ENCODE measurements around the gene SMAP1. TPM values are rescaled to one million over a fixed set of nuclear protein-coding genes. Genes with fewer than 3 reads are reported as not detected.

SMAP1 gene
- total RNA-seq, 2 experiments from 2014 or later = 22.1 to 23.6 TPM

DNA sequence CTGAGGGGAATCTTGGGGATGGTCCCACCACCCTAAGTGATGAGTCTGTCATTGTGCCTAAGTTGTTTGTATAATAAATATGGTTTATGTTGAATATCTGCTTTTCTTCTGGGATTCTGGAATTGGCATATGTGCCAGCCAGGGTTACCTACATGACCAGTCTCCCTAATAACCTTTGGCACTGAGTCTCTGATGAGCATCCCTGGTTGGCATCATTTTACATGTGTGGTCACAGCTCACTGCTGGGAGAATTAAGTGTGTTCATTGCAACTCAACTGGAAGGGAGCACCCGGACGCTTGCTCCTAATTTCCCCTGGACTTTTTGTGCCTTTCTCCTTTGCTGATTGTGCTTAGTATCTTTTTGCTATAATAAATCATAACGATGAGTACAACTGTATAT lies 8.1 kb downstream of the SMAP1 start:
- POLR2A ChIA-PET = no interaction called here
- CTCF ChIA-PET = no interaction called here

DNA sequence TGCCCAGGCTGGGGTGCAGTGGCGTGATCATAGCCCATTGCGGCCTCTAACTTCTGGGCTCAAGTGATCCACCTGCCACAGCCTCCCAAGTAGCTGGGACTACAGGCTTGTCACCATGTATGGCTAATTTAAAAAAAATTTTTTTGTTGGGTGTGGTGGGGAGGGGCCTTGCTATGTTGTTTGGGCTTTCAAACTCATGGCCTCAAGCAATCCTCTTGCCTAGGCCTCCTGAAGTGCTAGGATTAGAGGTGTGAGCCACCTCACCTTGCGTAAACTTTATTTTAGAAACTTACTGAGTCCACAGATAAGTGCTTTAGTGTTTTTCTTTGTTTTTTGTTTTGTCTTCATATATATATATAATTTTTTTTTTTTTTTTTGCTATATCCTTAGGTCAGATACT lies 9.1 kb downstream of the SMAP1 start:
- POLR2A ChIA-PET = no interaction called here
- CTCF ChIA-PET = interaction anchor here (0.7 kb wide), 2 partner anchors 113 to 423 kb away, joined by 4 read pairs; no protein-coding TSS in a partner anchor

DNA sequence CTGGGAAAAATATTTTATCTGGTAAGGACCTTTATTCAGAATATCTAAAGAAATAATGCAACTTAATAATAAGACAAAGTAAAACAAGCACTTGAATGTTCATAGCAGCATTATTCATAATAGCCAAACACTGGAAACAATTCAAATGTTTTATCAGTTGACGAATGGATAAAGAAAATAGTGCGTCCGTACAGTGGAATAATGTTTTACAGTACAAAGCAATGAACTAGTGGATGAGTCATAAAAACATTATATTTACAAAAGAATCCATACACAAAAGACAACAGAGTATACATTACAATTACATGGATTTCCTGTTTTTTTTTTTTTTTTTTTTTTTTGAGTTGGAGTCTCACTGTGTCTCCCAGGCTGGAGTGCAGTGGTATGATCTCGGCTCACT lies 12.7 kb downstream of the SMAP1 start:
- CTCF ChIA-PET = no interaction called here
- POLR2A ChIA-PET = interaction anchor here (0.6 kb wide), 1 partner anchor 38 kb away, joined by 3 read pairs; no protein-coding TSS in a partner anchor

- POLR2A ChIA-PET = no interaction called here
Measured at GRCh38 chr6:70684794-70685493, 17.3 kb downstream of the SMAP1 start.

DNA sequence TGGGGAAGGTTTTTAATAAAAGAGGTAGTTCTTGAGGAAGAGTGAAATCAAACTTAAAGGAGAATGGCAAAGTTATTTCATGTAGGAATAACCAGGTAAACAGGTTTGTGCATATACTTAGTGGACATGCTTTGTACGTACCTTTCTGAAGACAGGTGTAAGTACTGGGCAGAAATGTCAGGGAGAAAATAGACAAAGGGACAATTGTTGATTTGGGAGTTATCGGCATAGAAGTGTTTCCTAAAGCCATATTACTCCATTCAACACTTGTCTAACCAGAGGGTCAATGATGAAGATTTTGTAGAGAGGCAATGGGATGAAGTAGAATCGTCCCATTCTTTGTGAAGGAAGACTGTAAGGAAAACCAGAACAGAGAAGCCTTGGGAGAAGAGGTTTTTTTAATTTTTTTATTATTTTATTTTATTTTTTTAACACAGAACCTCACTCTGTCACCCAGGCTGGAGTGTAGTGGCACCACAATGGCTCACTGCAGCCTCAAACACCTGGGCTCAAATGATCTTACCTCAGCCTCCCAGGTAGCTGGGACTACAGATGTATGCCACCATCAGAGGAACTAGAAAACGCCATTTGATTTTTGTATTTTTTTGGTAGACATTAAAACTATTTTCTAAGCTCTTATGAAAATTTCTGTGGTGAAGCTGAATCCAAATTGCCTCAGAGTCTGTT lies 18.0 kb downstream of the SMAP1 start:
- ChIA-PET POLR2A (no interaction called here), CTCF (interaction anchor here (1.5 kb wide), 1 partner anchor 165 kb away, joined by 5 read pairs; no protein-coding TSS in a partner anchor)

More at GRCh38 chr6:70684794-70685493, 17.3 kb downstream of the SMAP1 start:
- CTCF ChIA-PET = interaction anchor here (0.6 kb wide), 1 partner anchor 20 kb away, joined by 5 read pairs; no protein-coding TSS in a partner anchor

DNA sequence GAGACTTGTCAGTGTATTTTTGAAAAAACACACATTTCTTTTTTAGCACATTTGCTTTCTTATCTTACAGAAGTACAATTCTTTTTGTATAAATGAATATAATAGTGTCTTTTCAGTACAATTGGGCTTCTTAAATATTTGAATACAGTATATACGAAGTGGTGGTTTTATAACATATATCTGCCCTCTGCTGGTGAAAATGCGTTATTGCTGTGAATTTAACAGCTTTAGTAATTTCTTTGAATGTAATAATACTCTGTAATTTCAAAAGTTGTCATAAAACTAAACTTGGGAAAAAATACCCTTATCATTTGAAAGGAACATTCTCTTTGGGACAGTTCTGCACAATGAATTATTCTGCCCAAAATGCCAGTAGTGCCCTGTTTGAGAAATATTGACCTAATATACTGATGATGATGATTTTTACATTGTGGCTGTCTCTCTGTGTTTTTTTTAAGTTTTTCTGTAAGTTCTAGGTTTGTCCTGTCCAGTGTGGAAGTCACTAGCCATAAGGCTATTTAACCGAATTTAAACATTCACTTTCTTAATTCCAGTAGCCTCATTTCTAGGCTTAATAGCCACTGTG lies 19.0 kb downstream of the SMAP1 start:
- POLR2A ChIA-PET = no interaction called here
- CTCF ChIA-PET = interaction anchor here (0.6 to 1.5 kb wide), 8 partner anchors 13 to 269 kb away, joined by 3 to 5 read pairs (median 3); partner anchors contain the start of gene SMAP1

DNA sequence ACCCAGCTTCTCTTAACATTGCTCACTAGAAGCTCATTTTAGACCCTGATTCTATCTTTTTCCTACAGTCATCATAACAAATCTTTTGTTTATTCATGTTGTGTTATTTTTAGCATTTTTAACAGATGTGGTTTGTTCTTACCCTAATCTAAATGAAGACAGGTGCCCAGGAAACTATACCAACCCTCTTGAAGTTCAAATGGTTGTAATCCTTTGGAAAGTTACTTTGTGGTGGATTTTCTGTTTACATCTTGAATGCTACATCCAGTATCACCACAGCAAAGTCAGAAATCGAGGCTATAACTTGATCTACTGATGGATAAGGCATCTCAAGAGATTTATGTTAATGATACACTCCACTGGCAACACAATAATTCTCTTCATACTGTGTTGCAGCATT lies 26.2 kb downstream of the SMAP1 start:
- POLR2A ChIA-PET = no interaction called here
- CTCF ChIA-PET = no interaction called here

DNA sequence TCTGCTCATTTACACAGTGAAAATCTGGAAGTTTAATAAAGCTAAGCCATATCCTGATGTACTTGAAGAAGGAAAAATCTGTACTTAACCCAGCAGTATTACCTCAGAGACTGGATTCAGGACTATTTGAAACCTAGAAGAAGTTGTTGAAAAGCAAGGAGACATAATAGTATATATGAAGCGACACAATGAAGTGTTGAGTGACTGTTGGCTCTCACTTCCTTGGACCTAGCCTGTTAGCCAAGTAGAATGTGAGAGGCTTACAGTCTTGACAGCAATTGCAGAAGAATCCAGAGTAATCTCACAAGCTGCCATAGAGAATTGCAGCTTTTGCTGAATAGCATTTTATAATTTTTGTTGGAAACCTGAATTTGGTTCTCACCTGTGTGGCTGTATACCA lies 26.7 kb downstream of the SMAP1 start:
- POLR2A ChIA-PET = no interaction called here
- CTCF ChIA-PET = no interaction called here

GRCh38 chr6:70700922-70701876 lies 33.5 kb downstream of the SMAP1 start:
- CTCF ChIA-PET = interaction anchor here (1.4 kb wide), 1 partner anchor 183 kb away, joined by 3 read pairs; no protein-coding TSS in a partner anchor
- POLR2A ChIA-PET = no interaction called here

DNA sequence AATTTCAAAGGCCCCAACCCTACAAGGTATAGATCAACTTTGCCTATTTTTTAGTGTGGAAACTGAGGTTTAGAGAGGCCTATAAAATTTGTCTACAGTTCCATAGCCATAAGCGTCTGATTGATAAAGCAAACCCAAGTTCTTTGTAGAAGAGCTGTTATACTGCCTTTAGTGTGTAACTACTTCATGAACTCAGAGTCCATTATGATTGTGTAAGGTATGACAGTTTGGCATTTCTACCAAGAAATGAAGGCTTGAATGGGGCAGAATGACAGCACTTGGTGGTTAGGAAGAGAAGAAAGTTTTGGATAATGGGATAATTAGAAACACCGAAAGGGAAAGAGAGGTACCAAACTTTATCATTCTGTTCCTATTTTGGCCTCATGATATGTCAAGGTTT lies 38.1 kb downstream of the SMAP1 start:
- ChIA-PET POLR2A (no interaction called here), CTCF (interaction anchor here (1.8 kb wide), 1 partner anchor 179 kb away, joined by 4 read pairs; no protein-coding TSS in a partner anchor)

DNA sequence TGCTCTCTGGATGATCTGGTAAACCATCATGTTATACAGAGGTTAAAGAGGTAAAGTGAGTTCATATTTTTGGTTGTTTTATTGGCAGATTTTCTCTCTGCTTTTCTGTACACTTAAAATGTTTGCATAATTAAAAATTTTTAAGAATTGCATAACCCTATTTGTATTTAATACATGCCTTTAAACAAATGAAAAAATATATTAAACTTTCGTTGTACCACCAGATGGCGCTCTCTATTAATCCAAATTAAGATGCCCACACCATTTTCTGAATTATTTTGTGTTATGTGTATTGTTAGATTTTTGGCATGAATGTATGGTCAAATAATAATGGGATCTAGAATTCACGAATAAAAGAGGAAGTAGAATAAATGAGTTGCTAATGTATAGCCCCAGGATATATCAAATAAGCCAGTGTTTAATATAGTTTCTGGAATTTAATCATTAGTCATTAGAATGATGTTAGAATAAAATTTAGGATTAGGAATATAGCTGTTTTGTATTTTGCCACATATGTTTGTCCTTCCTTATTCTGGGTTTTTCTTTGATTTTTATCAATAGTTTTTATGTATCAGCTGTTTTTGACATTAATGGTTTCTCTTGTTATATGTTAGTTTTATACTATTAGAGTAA lies 38.9 kb downstream of the SMAP1 start:
- ChIA-PET POLR2A (no interaction called here), CTCF (interaction anchor here (1.2 to 2.4 kb wide), 3 partner anchors 10 to 249 kb away, joined by 3 to 6 read pairs (median 6); no protein-coding TSS in a partner anchor)

GRCh38 chr6:70707893-70708292 lies 40.2 kb downstream of the SMAP1 start:
- CTCF ChIA-PET = interaction anchor here (2.1 to 2.4 kb wide), 2 partner anchors 176 to 248 kb away, joined by 6 read pairs; no protein-coding TSS in a partner anchor
- POLR2A ChIA-PET = interaction anchor here (0.6 kb wide), 1 partner anchor 1551 kb away, joined by 6 read pairs; no protein-coding TSS in a partner anchor

DNA sequence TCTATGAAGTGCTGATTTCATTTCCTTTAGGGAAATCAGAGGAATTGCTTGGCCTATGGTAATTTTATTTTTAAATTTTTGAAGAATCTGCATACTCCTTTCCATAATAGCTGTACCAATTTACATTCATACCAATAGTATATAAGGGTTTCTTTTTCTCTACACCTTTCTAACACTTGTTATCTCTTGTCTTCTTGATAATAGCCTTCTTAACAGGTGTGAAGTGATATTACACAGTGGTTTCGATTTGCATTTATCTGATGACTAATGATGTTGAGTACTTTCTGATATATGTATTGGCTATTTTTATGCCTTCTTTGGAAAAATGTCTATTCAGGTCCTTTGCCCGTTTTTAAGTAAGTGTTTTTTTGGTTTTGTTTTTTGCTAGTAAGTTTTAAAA lies 40.8 kb downstream of the SMAP1 start:
- CTCF ChIA-PET = interaction anchor here (0.7 to 2.4 kb wide), 3 partner anchors 31 to 248 kb away, joined by 3 to 6 read pairs (median 6); no protein-coding TSS in a partner anchor
- POLR2A ChIA-PET = no interaction called here

GRCh38 chr6:70709826-70710225 lies 42.1 kb downstream of the SMAP1 start:
- ChIA-PET POLR2A (no interaction called here), CTCF (interaction anchor here (1.1 to 2.1 kb wide), 2 partner anchors 17 to 175 kb away, joined by 3 to 11 read pairs; no protein-coding TSS in a partner anchor)

DNA sequence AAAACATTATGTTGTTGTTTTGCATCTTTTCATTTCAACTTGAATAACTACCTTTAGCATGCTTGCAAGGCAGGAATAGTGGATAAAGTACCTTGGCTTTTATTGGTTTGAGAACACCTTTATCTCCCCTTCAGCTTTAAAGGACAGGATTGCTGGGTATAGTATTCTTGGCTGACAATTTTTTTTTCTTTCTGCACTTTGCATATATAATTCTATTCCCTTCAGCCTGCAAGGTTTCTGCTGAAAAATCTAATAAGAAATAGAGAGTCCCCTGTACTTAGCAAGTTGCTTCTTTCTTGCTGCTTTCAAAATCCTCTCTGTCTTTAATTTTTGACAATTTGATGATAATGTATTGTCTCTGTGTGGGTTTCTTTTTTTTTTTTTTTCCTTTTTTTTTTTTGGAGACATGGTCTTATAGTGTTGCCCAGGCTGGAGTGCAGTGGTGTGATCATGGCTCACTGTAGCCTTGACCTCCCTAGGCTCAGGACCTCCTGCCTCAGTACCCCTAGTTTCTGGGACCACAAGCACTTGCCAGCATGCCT lies 47.1 kb downstream of the SMAP1 start:
- ChIA-PET CTCF (interaction anchor here (0.6 kb wide), 1 partner anchor 37 kb away, joined by 4 read pairs; no protein-coding TSS in a partner anchor), POLR2A (no interaction called here)

DNA sequence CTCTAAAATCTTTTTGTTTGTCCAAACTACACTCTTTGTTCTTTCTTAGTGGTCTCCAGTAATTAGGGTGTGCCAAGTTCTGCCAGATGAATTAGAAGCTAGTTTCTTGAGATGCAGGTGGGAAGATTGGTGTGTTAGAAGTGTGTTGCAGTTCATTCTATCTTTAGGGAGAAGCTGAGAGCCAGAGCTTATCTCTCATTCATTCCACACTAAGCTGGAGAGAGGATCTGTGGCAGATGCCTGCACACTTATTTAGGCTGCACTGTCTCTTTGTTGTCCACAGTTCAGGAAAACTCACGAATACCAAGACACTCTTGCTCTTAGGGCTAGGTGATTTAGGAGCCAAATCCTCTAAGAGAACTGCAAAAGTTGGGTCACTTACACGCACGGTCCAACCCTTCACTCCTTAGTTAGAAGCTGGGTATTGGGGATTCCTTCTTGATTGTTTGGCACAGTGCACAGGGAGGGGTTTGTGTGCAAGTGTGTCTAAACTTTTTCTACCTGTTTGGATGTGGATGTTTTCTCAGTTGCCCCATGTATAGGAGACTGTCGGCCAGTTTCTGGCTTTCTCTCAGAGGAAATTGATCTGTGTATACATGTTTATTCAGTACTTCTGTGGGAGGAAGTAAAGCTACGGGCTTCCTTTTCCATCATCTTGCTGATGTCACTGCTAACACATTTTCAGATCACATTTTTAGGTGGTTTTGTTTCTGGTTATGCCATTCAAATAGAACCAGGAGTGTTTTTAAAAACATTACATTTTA lies 49.5 kb downstream of the SMAP1 start:
- ChIA-PET POLR2A (no interaction called here), CTCF (interaction anchor here (1.3 kb wide), 1 partner anchor 10 kb away, joined by 3 read pairs; no protein-coding TSS in a partner anchor)

- ChIA-PET POLR2A (interaction anchor here (0.9 kb wide), 1 partner anchor 57 kb away, joined by 5 read pairs; no protein-coding TSS in a partner anchor), CTCF (no interaction called here)
Measured at GRCh38 chr6:70724524-70724923, 56.8 kb downstream of the SMAP1 start.
